Activated naive CD4-positive, alpha-beta T cell treated with anti-CD3 and anti-CD28 coated beads for 36 hours (primary cell): Measurements from ENCODE around the gene TLL2. TPM values are rescaled to one million over a fixed set of nuclear protein-coding genes. Genes with fewer than 3 reads are reported as not detected.

Experiments used
- CTCF ChIA-PET: fragments of 350-600 bp; sonication (Branson Sonifier 250); formaldehyde crosslinking; loops from one replicate; lab custom pipeline; 2021; ENCODE audit warnings: antibody characterized with exemption; lab: Charles Lee
- DNase-seq: peaks from one replicate; pipeline ENCODE4 v3.0.0-alpha.2; 2020
- H3K27ac Mint-ChIP-seq: one replicate; pipeline ENCODE4 v1.8.0; 2021; ENCODE audit warnings: mild to moderate bottlenecking, mixed read lengths
- H3K27me3 Mint-ChIP-seq: one replicate; pipeline ENCODE4 v1.8.0; 2021; ENCODE audit warnings: low read depth, mixed read lengths
- H3K36me3 Mint-ChIP-seq: one replicate; pipeline ENCODE4 v1.8.0; 2021; ENCODE audit warnings: low read depth, mixed read lengths
- H3K4me1 Mint-ChIP-seq: one replicate; pipeline ENCODE4 v1.8.0; 2021; ENCODE audit warnings: low read depth, mixed read lengths
- H3K4me3 Mint-ChIP-seq: one replicate; pipeline ENCODE4 v1.8.0; 2021; ENCODE audit warnings: mild to moderate bottlenecking, moderate library complexity, mixed read lengths
- H3K9me3 Mint-ChIP-seq: one replicate; pipeline ENCODE4 v1.8.0; 2021; ENCODE audit warnings: mixed read lengths
- intact Hi-C: fragments of 100-400 bp; cut with micrococcal nuclease; formaldehyde crosslinking; loops from one replicate; pipeline ENCODE4 v1.15.1; 2023
- total RNA-seq, 2 experiments: library from RNA; stranded (reverse); gene quantifications; one replicate each; pipeline ENCODE4 v1.2.3, GENCODE V29; 2021

TLL2 gene
- total RNA-seq, 2 experiments from 2014 or later, result 0.07 TPM; not detected in 1

DNA sequence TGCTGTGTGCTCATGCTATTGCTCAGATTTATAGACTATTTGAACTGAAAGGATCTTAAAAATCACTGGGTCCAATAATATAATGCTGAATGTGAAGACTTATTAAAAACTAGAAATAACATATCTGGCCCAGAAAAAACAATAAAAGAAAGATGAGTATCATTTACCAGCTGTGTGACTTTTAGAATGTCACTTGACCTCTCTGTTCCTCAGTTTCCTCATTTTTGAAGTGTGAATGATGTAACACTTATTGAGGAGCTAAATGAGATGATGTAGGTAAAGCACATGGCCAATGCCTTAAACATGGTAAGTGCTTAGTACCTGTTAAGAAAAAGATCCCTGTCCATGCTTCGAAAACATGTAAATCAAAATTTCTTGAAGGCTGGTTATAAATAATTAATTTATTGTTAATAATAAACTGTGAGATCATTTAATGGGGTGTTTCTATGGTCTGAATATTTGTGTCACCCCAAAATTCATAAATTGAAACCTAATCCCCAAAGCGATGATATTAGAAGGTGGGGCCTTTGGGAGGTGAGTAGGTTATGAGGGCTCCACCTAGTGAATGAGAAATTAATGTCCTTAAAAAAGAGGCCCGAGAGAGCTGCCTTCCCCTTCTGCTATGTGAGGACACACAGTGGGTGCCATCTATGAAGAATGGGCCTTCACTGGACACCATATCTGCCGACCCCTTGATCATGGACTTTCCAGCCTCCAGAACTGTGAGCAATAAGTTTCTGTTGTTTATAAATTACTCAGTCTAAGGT is 196.5 kb downstream of the TLL2 start:
- Mint-ChIP-seq H3K36me3 (no peaks in the 10 kb centered on the region), H3K4me3 (no peak overlapping the region), H3K4me1 (no peaks in the 10 kb centered on the region), H3K27ac (no peak overlapping the region), H3K9me3 (no peaks in the 10 kb centered on the region), H3K27me3 (peaks cover 10% of the 10 kb centered on the region)
- intact Hi-C loops, result no loop called here
- DNase-seq, result no peak
- CTCF ChIA-PET, result interaction anchor here (0.6 to 1.5 kb wide), 4 partner anchors 87 to 300 kb away, joined by 3 to 5 read pairs (median 4); no protein-coding TSS in a partner anchor

Other genes with a start within 250 kb of the TLL2 start
- not detected for gene BLNK, start 242.4 kb downstream of the TLL2 start, total RNA-seq
- gene DNTT, start 209.5 kb downstream of the TLL2 start, total RNA-seq, result under 1 TPM in 1 of 2 experiments, not detected in 1; 0.10 TPM
- not detected for gene OPALIN, start 154.9 kb downstream of the TLL2 start, total RNA-seq
- 10 to 100 TPM; 39.6 to 41.0 TPM for gene TM9SF3, start 73.1 kb upstream of the TLL2 start, total RNA-seq
- gene PIK3AP1, start 206.6 kb upstream of the TLL2 start, total RNA-seq, result 1 to 10 TPM; 1.6 to 1.7 TPM